A375 (cell line): ENCODE data around the gene THEMIS. TPM values are rescaled to one million over a fixed set of nuclear protein-coding genes. Genes with fewer than 3 reads are reported as not detected.

Experiments used
- small RNA-seq: library from RNA; depleted of rRNA; stranded (forward); fragments of <200 nt; gene quantifications from one replicate; pipeline ENCODE3, GENCODE V24; 2014
- total RNA-seq: library from RNA; depleted of rRNA; stranded (reverse); fragments of >200 nt; shearing (Covaris generic); gene quantifications from 2 replicates; pipeline ENCODE4 v1.2.3, GENCODE V29; 2014; rRNA removed

THEMIS gene, protein sequence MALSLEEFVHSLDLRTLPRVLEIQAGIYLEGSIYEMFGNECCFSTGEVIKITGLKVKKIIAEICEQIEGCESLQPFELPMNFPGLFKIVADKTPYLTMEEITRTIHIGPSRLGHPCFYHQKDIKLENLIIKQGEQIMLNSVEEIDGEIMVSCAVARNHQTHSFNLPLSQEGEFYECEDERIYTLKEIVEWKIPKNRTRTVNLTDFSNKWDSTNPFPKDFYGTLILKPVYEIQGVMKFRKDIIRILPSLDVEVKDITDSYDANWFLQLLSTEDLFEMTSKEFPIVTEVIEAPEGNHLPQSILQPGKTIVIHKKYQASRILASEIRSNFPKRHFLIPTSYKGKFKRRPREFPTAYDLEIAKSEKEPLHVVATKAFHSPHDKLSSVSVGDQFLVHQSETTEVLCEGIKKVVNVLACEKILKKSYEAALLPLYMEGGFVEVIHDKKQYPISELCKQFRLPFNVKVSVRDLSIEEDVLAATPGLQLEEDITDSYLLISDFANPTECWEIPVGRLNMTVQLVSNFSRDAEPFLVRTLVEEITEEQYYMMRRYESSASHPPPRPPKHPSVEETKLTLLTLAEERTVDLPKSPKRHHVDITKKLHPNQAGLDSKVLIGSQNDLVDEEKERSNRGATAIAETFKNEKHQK
- total RNA-seq = not detected in 2 replicates

DNA sequence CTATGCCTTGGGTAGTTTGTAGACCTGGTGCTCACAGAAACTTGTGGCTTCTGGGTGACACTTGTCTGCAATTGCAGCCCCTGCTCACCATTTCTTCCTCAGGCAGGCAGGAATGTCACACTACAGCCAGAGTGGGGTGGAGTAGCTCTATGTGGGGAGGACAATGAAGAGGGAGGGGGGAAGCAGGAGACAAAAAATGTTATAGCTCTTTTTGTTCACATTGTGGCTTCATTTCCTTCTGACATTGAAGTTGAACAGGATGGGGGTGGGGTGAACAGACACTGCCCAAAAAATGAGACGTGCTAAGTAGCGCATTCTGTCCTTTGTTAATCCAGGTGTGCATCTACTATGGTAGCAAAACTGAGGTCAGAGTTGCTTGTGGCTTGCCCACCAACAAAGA lies at the start of gene THEMIS:
THEMIS (minus strand) TSS at position 124 of the 400 bp plus-strand sequence. CDS start 126 bp downstream, outside the sequence.

Small RNAs within 50 kb of the gene (small RNA-seq; reads per million reads assigned to genes)
- not detected for gene MRPS17P5
